K562 (cell line): Measurements from ENCODE around the gene TLR8. TPM values are rescaled to one million over a fixed set of nuclear protein-coding genes. Genes with fewer than 3 reads are reported as not detected.

Experiments
- ATAC-seq: fragments of 200-7000 bp; cut with Tn5 transposase; 3 replicates; pipeline ENCODE4 v1.9.1; 2020; ENCODE audit warnings: moderate library complexity
- BruUV-seq: library from RNA; stranded (reverse); fragments of 400-500 nt; replicated peaks from 2 replicates; lab custom pipeline; 2021; lab: Mats Ljungman, UMichigan
- CTCF ChIA-PET: fragments of 300-600 bp; formaldehyde crosslinking; extraction: SDS; loops from one replicate; lab custom pipeline; 2021; ENCODE audit warnings: low intra/inter-chr PET ratio; lab: Yijun Ruan, JAX
- POLR2A ChIA-PET: fragments of 300-600, 350-650 bp; sonication (Branson Sonifier 250); formaldehyde crosslinking; extraction: SDS; loops from one replicate; lab custom pipeline; 2021; ENCODE audit warnings: antibody characterized with exemption, inconsistent platforms; lab: Yijun Ruan, JAX
- DNase-seq, 4 experiments: peaks; one replicate each; pipeline versions ENCODE4 v3.0.0 to v3.0.0-alpha.2; 2011 to 2018; ENCODE audit warnings: low spot score in 3 of 4, mixed read lengths in 3 of 4; ENCODE audit errors: extremely low read depth in 1 of 4
- FAIRE-seq: peaks from 2 replicates; lab custom pipeline; 2011; peaks lifted over from hg19 to GRCh38; lab: Jason Lieb, UNC
- H2AFZ ChIP-seq: 2 replicates; pipeline ENCODE4 v1.6.0; 2011; ENCODE audit warnings: low read depth, low read length, control low read depth, inconsistent platforms
- H3K27ac ChIP-seq: fragments of 200-600 bp; 3 replicates; pipeline ENCODE4 v1.8.0; 2011; ENCODE audit warnings: low read depth, mild to moderate bottlenecking, control low read depth, inconsistent platforms, low read length, moderate library complexity, mixed read lengths; ENCODE audit errors: extremely low read depth
- H3K27me3 ChIP-seq, 2 experiments: fragments of 300-600 bp in 1 of 2; 2 replicates in 1 of 2; 3 replicates in 1 of 2; pipeline versions ENCODE4 v1.6.0 to v1.8.0; 2011; ENCODE audit warnings: inconsistent platforms in 2 of 2, low read length in 2 of 2, mild to moderate bottlenecking in 1 of 2, mixed read lengths in 1 of 2, moderate library complexity in 1 of 2; ENCODE audit not compliant: control insufficient read depth in 2 of 2, insufficient read depth in 2 of 2
- H3K36me3 ChIP-seq: fragments of 300-600 bp; 3 replicates; pipeline ENCODE4 v1.8.0; 2011; ENCODE audit warnings: mild to moderate bottlenecking, low read length, inconsistent platforms; ENCODE audit not compliant: control insufficient read depth, insufficient read depth
- H3K4me1 ChIP-seq, 2 experiments: fragments of 200-600 bp in 1 of 2; replicated peaks in 1 of 2; 2 replicates in 1 of 2; 3 replicates in 1 of 2; pipeline versions ENCODE4 v1.5.1 to v1.8.0; 2011; ENCODE audit warnings: inconsistent platforms in 2 of 2, low read length in 2 of 2, mild to moderate bottlenecking in 1 of 2, mixed read lengths in 1 of 2, moderate library complexity in 1 of 2; ENCODE audit not compliant: control insufficient read depth in 2 of 2, insufficient read depth in 2 of 2
- H3K4me2 ChIP-seq: 2 replicates; pipeline ENCODE4 v1.6.1; 2011; ENCODE audit warnings: low read length, control low read depth, inconsistent platforms, mixed read lengths; ENCODE audit not compliant: insufficient read depth
- H3K4me3 ChIP-seq: fragments of 200-600 bp; sonication (generic), shearing (Covaris generic); 2 replicates; pipeline ENCODE4 v1.5.1; 2016; ENCODE audit warnings: control low read depth, inconsistent platforms
- H3K79me2 ChIP-seq: fragments of 200-600 bp; 3 replicates; pipeline ENCODE4 v1.8.0; 2011; ENCODE audit warnings: low read length, inconsistent platforms; ENCODE audit not compliant: control insufficient read depth, insufficient read depth
- H3K9ac ChIP-seq, 2 experiments: 2 replicates each; pipeline versions ENCODE4 v1.6.0 to v1.6.1; 2011; ENCODE audit warnings: low read depth in 2 of 2, low read length in 2 of 2, control low read depth in 1 of 2, inconsistent platforms in 1 of 2, mild to moderate bottlenecking in 1 of 2, mixed read lengths in 1 of 2; ENCODE audit not compliant: insufficient read depth in 1 of 2
- H3K9me1 ChIP-seq: one replicate; pipeline ENCODE4 v1.6.0; 2011; ENCODE audit warnings: inconsistent platforms, mild to moderate bottlenecking, low read length, moderate library complexity; ENCODE audit not compliant: control insufficient read depth, insufficient read depth
- H3K9me3 ChIP-seq: replicated peaks from 2 replicates; pipeline ENCODE4 v1.5.1; 2011; ENCODE audit warnings: low read depth, low read length, inconsistent platforms; ENCODE audit not compliant: control insufficient read depth, insufficient read depth
- H4K20me1 ChIP-seq: replicated peaks from 2 replicates; pipeline ENCODE4 v1.6.1; 2011; ENCODE audit warnings: low read length, inconsistent platforms, mixed read lengths; ENCODE audit not compliant: control insufficient read depth, insufficient read depth
- CREB5 ChIP-seq: fragments of 250-450 bp; sonication (Bioruptor Pico); IDR thresholded peaks from 2 replicates; pipeline ENCODE4 v1.5.0; 2020; ENCODE audit warnings: mild to moderate bottlenecking
- E2F3 ChIP-seq: fragments of 250-450 bp; sonication (Bioruptor Pico); IDR thresholded peaks from 2 replicates; pipeline ENCODE4 v1.4.0; 2020; ENCODE audit warnings: mild to moderate bottlenecking
- E4F1 ChIP-seq: fragments of 250-450 bp; sonication (Bioruptor Pico); IDR thresholded peaks from 2 replicates; pipeline ENCODE4 v1.5.0; 2021; ENCODE audit warnings: mild to moderate bottlenecking, borderline replicate concordance
- ETV1 ChIP-seq: fragments of 450-650 bp; conservative IDR thresholded peaks from 2 replicates; pipeline ENCODE4 v1.6.1; 2016; ENCODE audit warnings: missing genetic modification characterization, control low read depth, low read depth, missing compliant biosample characterization
- GATAD2B ChIP-seq: fragments of 450-650 bp; IDR thresholded peaks from 2 replicates; pipeline ENCODE4 v1.6.1; 2017; ENCODE audit warnings: mild to moderate bottlenecking, borderline replicate concordance
- HEY1 ChIP-seq: fragments of 250-450 bp; sonication (Bioruptor Pico); IDR thresholded peaks from 2 replicates; pipeline ENCODE4 v1.5.0; 2020; ENCODE audit warnings: mild to moderate bottlenecking, moderate library complexity, borderline replicate concordance
- KDM4B ChIP-seq, 2 experiments: fragments of 450-650 bp in 1 of 2; sonication (generic) in 1 of 2; IDR thresholded peaks; 2 replicates each; pipeline ENCODE4 v1.6.1; 2016 to 2017; ENCODE audit warnings: borderline replicate concordance in 2 of 2, antibody characterized with exemption in 1 of 2, low read depth in 1 of 2, mild to moderate bottlenecking in 1 of 2
- NEUROD1 ChIP-seq: fragments of 150-350 bp; IDR thresholded peaks from 2 replicates; pipeline ENCODE4 v1.6.1; 2014; ENCODE audit warnings: borderline replicate concordance, low read length, low read depth; ENCODE audit not compliant: partially characterized antibody
- NR1H2 ChIP-seq: sonication (generic); formaldehyde crosslinking; IDR thresholded peaks from 2 replicates; pipeline ENCODE4 v1.4.0; 2020; ENCODE audit warnings: mild to moderate bottlenecking, missing genetic modification reagents
- U2AF1 ChIP-seq: fragments of 200-400 bp; formaldehyde crosslinking; optimal IDR thresholded peaks from 2 replicates; pipeline ENCODE3; 2017; ENCODE audit warnings: mild to moderate bottlenecking, low read depth, low read length, moderate library complexity
- ZNF140 ChIP-seq: fragments of 250-450 bp; sonication (Bioruptor Pico); IDR thresholded peaks from 2 replicates; pipeline ENCODE4 v1.8.0; 2021; ENCODE audit warnings: moderate library complexity, mild to moderate bottlenecking, inconsistent platforms
- WGBS: fragments of 100-300 bp; shearing (Covaris generic); methylation state at CpG from one replicate; pipeline ENCODE4 v1.1.6; 2016; ENCODE audit warnings: low coverage, mixed read lengths; ENCODE audit not compliant: insufficient coverage; ENCODE audit errors: missing lambda C conversion rate; 5-methylcytosine and 5-hydroxymethylcytosine counted together
- in situ Hi-C: fragments of 300-500 bp; cut with MboI; formaldehyde crosslinking; loops from 4 replicates; pipeline ENCODE4 v1.15.0; 2018; ENCODE audit warnings: inconsistent platforms, mixed read lengths
- intact Hi-C: fragments of 100-400 bp; cut with micrococcal nuclease; formaldehyde crosslinking; loops from 2 replicates; pipeline ENCODE4 v1.14.2; 2022
- polyA plus RNA-seq, 8 experiments: library from polyadenylated mRNA; depleted of rRNA in 4 of 8; stranded (reverse) in 5 of 8; unstranded in 3 of 8; fragments of >200 nt; fragmentation: Nextera tagmentation in 2 of 8; fragmentation: Illumina TruSeq in 1 of 8; extraction: Ambion mirVana in 2 of 8; extraction: Trizol in 1 of 8; gene quantifications; 2 replicates each; pipeline versions ENCODE4 v1.2.1 to v1.2.3, GENCODE V29; 2011 to 2014; ENCODE audit warnings: inconsistent platforms in 1 of 8, missing spikeins in 1 of 8
- total RNA-seq, 7 experiments: library from RNA; depleted of rRNA in 6 of 7; stranded (reverse); fragments of >200 nt in 6 of 7; fragmentation: Illumina TruSeq in 2 of 7; extraction: Trizol in 2 of 7; gene quantifications; 2 replicates each; pipeline versions ENCODE4 v1.2.1 to v1.2.3, GENCODE V29; 2011 to 2021; ENCODE audit warnings: low replicate concordance in 1 of 7
- TF ChIP-seq, protein P1 (sequence below): fragments of 250-450 bp; sonication (Bioruptor Pico); IDR thresholded peaks from 2 replicates; pipeline ENCODE4 v1.4.0; 2020
- TF ChIP-seq, protein P2 (sequence below): sonication (generic); formaldehyde crosslinking; IDR thresholded peaks from 2 replicates; pipeline ENCODE4 v1.8.0; 2022; ENCODE audit warnings: mild to moderate bottlenecking, low read depth, missing genetic modification reagents

Gene TLR8
- total and polyA plus RNA-seq, 9 of the 15 experiments (the other 6 are each of a cell fraction or from before 2014, with no cell fraction given), result not detected

GRCh38 chrX:12890467-12890866 is 16.0 kb upstream of the TLR8 start:
- Histone ChIP-seq H3K4me3 (no peak overlapping the region), H3K27me3 (peaks cover 0 to 9% of the 10 kb centered on the region in 2 experiments; a peak in 2 of 5 replicates), H3K36me3 (no peaks in the 10 kb centered on the region), H3K9me3 (no peaks in the 10 kb centered on the region), H2AFZ (no peak overlapping the region), H3K79me2 (no peaks in the 10 kb centered on the region), H4K20me1 (no peaks in the 10 kb centered on the region), H3K27ac (no peak overlapping the region), H3K9ac (no peak overlapping the region), H3K4me1 (no peaks in the 10 kb centered on the region), H3K9me1 (no peaks in the 10 kb centered on the region), H3K4me2 (no peak overlapping the region)
- BruUV-seq, result no TSS peak
- in situ Hi-C loops, result loop anchor here (10.0 kb wide), 1 partner anchor 66 kb away; no protein-coding TSS in a partner anchor
- no peak for DNase-seq
- CTCF ChIA-PET, result no interaction called here
- ATAC-seq, result no peak
- intact Hi-C loops, result loop anchor here (5.0 kb wide), 1 partner anchor 63 kb away; no protein-coding TSS in a partner anchor
- POLR2A ChIA-PET, result interaction anchor here (0.6 kb wide), 1 partner anchor 115 kb away, joined by 4 read pairs; no protein-coding TSS in a partner anchor
- TF ChIP-seq E4F1 (CRISPR knock-in tag) (no peak), E2F3 (CRISPR knock-in tag) (no peak), HEY1 (CRISPR knock-in tag) (no peak), U2AF1 (no peak), CREB5 (CRISPR knock-in tag) (no peak), KDM4B (IDR thresholded peaks at IDR 0.05; ENCODE audit: borderline replicate concordance in 2 of 2, low read depth in 1 of 2) (no peak), GATAD2B (no peak), NR1H2 (CRISPR knock-in tag) (no peak), NEUROD1 (no peak), ZNF140 (CRISPR knock-in tag) (no peak), ETV1 (tag) (no peak)
- TF ChIP-seq, protein P1, sequence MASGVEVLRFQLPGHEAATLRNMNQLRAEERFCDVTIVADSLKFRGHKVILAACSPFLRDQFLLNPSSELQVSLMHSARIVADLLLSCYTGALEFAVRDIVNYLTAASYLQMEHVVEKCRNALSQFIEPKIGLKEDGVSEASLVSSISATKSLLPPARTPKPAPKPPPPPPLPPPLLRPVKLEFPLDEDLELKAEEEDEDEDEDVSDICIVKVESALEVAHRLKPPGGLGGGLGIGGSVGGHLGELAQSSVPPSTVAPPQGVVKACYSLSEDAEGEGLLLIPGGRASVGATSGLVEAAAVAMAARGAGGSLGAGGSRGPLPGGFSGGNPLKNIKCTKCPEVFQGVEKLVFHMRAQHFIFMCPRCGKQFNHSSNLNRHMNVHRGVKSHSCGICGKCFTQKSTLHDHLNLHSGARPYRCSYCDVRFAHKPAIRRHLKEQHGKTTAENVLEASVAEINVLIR (CRISPR knock-in tag), result no peak
- TF ChIP-seq, protein P2, sequence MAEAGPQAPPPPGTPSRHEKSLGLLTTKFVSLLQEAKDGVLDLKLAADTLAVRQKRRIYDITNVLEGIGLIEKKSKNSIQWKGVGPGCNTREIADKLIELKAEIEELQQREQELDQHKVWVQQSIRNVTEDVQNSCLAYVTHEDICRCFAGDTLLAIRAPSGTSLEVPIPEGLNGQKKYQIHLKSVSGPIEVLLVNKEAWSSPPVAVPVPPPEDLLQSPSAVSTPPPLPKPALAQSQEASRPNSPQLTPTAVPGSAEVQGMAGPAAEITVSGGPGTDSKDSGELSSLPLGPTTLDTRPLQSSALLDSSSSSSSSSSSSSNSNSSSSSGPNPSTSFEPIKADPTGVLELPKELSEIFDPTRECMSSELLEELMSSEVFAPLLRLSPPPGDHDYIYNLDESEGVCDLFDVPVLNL (CRISPR knock-in tag), result no peak
- FAIRE-seq, result no peak
- 6% methylated on average over 5 of the region's 5 CpGs for WGBS
